A549 (cell line): ENCODE data around the gene RBP7.

Experiments
- CBX2 ChIP-seq: fragments of 200-600 bp; sonication (generic); IDR thresholded peaks from 2 replicates; pipeline ENCODE4 v1.6.1; 2016; ENCODE audit warnings: low read depth, mild to moderate bottlenecking, borderline replicate concordance
- MAFK ChIP-seq: fragments of 450-650 bp; IDR thresholded peaks from 2 replicates; pipeline ENCODE4 v1.6.1; 2014; ENCODE audit not compliant: partially characterized antibody
- RCOR1 ChIP-seq: fragments of 150-350 bp; IDR thresholded peaks from 2 replicates; pipeline ENCODE4 v1.6.1; 2014; ENCODE audit warnings: antibody characterized with exemption, low read length, low read depth
- TF ChIP-seq, protein P1 (sequence below): fragments of >200 bp; sonication (Bioruptor Twin); formaldehyde crosslinking; IDR thresholded peaks from 3 replicates; pipeline ENCODE4 v1.5.1; 2016
- TF ChIP-seq, protein P2 (sequence below): IDR thresholded peaks from 2 replicates; pipeline ENCODE4 v1.6.1; 2012

DNA sequence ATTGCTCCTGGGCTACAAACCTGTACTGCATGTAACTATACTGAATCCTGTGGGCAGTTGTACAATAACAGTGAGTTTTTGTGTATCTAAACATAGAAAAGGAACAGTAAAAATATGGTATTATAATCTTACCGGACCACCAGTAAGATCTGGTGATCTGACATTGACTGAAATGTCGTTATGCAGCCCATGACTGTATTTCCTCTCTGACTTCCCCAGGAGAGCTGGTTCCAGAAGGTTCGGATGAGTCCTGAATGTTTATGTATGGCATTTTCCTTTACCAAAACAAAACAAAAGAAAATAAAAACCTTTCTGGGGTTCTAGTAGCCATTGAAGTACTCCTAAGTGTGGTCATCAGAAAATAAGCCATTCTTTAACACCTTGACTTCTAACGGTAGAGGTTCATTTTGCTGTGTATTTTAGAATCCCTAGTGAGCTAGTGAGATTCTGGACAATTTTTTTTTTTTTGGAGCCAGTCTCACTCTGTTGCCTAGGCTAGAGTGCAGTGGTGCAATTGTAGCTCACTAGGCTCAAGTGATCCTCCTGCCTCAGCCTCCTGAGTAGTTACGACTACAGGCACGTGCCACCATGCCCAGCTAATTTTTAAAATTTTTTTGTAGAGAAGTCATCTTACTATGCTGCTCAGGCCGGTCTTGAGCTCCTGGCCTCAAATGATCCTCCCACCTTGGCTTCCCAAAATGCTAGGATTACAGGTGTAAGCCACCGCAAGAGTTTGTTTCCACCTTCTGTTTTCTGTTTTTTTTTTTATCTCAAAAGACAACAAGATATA, 63.5 kb downstream of the RBP7 start:
- TF ChIP-seq CBX2, result no peak
- TF ChIP-seq, protein P1, sequence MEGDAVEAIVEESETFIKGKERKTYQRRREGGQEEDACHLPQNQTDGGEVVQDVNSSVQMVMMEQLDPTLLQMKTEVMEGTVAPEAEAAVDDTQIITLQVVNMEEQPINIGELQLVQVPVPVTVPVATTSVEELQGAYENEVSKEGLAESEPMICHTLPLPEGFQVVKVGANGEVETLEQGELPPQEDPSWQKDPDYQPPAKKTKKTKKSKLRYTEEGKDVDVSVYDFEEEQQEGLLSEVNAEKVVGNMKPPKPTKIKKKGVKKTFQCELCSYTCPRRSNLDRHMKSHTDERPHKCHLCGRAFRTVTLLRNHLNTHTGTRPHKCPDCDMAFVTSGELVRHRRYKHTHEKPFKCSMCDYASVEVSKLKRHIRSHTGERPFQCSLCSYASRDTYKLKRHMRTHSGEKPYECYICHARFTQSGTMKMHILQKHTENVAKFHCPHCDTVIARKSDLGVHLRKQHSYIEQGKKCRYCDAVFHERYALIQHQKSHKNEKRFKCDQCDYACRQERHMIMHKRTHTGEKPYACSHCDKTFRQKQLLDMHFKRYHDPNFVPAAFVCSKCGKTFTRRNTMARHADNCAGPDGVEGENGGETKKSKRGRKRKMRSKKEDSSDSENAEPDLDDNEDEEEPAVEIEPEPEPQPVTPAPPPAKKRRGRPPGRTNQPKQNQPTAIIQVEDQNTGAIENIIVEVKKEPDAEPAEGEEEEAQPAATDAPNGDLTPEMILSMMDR, result no peak
- no peak for TF ChIP-seq RCOR1
- no peak for TF ChIP-seq MAFK
- TF ChIP-seq, protein P2, sequence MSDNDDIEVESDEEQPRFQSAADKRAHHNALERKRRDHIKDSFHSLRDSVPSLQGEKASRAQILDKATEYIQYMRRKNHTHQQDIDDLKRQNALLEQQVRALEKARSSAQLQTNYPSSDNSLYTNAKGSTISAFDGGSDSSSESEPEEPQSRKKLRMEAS, result no peak
